ENCODE data around the gene SERPINF2. TPM values are rescaled to one million over a fixed set of nuclear protein-coding genes. Genes with fewer than 3 reads are reported as not detected.
"Not testable (repeated sequence)": the region's sequence is repeated elsewhere in the genome, so short reads cannot be mapped to it uniquely, and the experiment has no call there.

Gene SERPINF2
- total RNA-seq, 1 donor from 2014 or later: 20.6 TPM

DNA sequence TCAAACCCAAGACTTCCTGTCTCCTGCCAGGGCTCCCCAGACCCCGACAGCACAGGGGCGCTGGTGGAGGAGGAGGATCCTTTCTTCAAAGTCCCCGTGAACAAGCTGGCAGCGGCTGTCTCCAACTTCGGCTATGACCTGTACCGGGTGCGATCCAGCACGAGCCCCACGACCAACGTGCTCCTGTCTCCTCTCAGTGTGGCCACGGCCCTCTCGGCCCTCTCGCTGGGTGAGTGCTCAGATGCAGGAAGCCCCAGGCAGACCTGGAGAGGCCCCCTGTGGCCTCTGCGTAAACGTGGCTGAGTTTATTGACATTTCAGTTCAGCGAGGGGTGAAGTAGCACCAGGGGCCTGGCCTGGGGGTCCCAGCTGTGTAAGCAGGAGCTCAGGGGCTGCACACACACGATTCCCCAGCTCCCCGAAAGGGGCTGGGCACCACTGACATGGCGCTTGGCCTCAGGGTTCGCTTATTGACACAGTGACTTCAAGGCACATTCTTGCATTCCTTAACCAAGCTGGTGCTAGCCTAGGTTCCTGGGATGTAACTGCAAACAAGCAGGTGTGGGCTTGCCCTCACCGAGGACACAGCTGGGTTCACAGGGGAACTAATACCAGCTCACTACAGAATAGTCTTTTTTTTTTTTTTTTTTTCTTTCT is 27.3 kb downstream of the SERPINF2 start:
- intact Hi-C loops (cut with DNase I): no loop called here
- no peaks in the 10 kb centered on the region for H3K4me1 ChIP-seq
- no peak overlapping the region for H3K27ac ChIP-seq
- no peak for DNase-seq (ENCODE audit: low spot score in 2 of 2)
- peaks cover 0 to under 1% of the 10 kb centered on the region in 2 donors for H3K36me3 ChIP-seq
- TF ChIP-seq, protein P1, sequence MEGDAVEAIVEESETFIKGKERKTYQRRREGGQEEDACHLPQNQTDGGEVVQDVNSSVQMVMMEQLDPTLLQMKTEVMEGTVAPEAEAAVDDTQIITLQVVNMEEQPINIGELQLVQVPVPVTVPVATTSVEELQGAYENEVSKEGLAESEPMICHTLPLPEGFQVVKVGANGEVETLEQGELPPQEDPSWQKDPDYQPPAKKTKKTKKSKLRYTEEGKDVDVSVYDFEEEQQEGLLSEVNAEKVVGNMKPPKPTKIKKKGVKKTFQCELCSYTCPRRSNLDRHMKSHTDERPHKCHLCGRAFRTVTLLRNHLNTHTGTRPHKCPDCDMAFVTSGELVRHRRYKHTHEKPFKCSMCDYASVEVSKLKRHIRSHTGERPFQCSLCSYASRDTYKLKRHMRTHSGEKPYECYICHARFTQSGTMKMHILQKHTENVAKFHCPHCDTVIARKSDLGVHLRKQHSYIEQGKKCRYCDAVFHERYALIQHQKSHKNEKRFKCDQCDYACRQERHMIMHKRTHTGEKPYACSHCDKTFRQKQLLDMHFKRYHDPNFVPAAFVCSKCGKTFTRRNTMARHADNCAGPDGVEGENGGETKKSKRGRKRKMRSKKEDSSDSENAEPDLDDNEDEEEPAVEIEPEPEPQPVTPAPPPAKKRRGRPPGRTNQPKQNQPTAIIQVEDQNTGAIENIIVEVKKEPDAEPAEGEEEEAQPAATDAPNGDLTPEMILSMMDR (IDR thresholded peaks at IDR 0.05): no peak
- H3K27me3 ChIP-seq: no peaks in the 10 kb centered on the region
- H3K9me3 ChIP-seq: no peaks in the 10 kb centered on the region
- H3K4me3 ChIP-seq: no peak overlapping the region

DNA sequence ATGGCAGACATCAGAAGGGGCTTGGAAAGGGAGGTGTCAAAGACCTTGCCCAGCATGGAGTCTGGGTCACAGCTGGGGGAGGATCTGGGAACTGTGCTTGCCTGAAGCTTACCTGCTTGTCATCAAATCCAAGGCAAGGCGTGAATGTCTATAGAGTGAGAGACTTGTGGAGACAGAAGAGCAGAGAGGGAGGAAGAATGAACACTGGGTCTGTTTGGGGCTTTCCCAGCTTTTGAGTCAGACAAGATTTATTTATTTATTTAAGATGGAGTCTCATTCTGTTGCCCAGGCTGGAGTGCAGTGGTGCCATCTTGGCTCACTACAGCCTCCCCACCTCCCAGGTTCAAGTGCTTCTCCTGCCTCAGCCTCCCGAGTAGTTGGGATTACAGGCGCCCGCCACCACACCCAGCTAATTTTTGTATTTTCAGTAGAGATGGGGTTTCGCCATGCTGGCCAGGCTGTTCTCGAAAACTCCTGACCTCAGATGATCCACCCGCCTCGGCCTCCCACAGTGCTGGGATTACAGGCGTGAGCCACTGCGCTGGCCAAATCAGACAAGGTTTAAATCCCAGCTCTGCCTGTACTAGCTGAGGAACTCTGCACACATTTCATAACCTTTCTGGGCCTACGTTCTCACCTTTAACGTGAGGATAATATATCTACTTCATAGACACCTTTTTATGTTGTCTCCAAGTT is 30.5 kb downstream of the SERPINF2 start:
- H3K27ac ChIP-seq; H3K4me1 ChIP-seq; H3K27me3 ChIP-seq; H3K9me3 ChIP-seq; H3K4me3 ChIP-seq; intact Hi-C loops (cut with DNase I); DNase-seq (ENCODE audit: low spot score in 2 of 2): not testable (repeated sequence)
- H3K36me3 ChIP-seq: peaks cover 8 to 24% of the 10 kb centered on the region in 2 donors

DNA sequence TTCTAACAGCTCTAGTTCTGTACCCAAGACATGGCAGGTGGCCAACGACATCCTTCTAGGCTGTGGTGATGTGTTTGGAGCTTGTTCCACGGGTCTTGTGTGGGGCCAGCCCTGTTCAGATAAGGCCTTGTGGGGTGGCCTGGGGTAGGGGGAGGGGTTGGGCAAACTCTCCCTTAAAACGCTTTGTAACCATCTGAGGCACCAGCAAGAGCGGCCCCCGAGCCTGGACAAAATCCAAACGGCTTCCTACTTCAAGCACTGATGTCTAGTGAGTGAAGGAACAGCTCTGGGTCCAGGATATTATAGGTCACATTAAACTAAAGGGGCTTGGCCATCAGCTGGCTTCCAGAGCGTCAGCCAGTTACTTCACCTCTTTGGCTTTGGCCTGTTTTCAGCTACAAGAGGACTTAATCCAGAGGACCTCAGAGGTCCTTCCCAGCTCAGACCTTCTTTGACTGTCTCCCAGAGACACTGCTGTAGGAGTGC is 31.1 kb downstream of the SERPINF2 start:
- peak overlapping the region; percentile 20 to 29 for H3K27ac ChIP-seq
- H3K36me3 ChIP-seq: peaks cover 8 to 24% of the 10 kb centered on the region in 2 donors
- no peak for DNase-seq (ENCODE audit: low spot score in 2 of 2)
- H3K4me3 ChIP-seq: no peak overlapping the region
- H3K4me1 ChIP-seq: no peaks in the 10 kb centered on the region
- H3K27me3 ChIP-seq: no peaks in the 10 kb centered on the region
- intact Hi-C loops (cut with DNase I): no loop called here
- TF ChIP-seq, protein P1 (IDR thresholded peaks at IDR 0.05): no peak
- H3K9me3 ChIP-seq: no peaks in the 10 kb centered on the region

DNA sequence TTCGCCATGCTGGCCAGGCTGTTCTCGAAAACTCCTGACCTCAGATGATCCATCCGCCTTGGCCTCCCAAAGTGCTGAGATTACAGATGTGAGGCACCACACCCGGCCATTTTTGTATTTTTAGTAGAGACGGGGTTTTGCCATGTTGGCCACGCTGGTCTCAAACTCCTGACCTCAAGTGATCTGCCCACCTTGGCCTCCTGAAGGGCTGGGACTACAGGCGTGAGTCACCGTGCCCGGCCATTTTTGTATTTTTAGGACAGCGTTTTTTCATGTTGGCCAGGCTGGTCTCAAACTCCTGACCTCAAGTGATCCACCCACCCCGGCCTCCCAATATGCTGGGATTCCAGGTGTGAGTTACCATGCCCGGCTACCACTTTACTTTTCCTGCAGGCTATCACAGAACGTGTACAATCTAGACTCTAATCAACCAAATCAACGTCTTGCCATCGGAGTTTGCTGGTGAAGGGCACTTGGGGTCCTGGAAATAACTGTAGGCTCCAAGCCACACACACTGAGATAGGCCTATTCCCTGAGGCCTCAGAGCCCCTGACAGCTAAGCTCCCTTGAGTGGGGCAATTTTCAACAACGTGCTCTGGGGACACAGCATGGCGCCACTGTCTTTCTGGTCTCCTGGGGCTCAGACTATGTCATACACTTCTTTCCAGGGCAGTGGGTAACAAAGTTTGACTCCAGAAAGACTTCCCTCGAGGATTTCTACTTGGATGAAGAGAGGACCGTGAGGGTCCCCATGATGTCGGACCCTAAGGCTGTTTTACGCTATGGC is 31.9 kb downstream of the SERPINF2 start:
- Histone ChIP-seq H3K27ac (peak overlapping the region; percentile 20 to 29), H3K9me3 (no peaks in the 10 kb centered on the region), H3K4me1 (peaks cover 0 to 2% of the 10 kb centered on the region in 2 donors), H3K36me3 (peaks cover 8 to 24% of the 10 kb centered on the region in 2 donors), H3K4me3 (no peak overlapping the region), H3K27me3 (no peaks in the 10 kb centered on the region)
- TF ChIP-seq, protein P1 (IDR thresholded peaks at IDR 0.05): no peak
- intact Hi-C loops (cut with DNase I): no loop called here
- no peak for DNase-seq (ENCODE audit: low spot score in 2 of 2)

DNA sequence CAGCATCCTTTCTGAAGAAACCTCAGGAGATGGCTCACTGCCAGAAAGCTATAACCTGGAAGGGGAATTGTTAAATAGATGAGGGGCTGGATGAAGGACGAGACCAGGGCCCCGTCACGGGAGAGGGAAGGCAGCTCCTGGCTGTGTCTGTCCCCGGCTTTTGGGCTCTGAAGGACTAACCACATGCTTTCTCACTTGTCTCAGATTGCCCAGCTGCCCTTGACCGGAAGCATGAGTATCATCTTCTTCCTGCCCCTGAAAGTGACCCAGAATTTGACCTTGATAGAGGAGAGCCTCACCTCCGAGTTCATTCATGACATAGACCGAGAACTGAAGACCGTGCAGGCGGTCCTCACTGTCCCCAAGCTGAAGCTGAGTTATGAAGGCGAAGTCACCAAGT is 33.7 kb downstream of the SERPINF2 start:
- no peaks in the 10 kb centered on the region for H3K9me3 ChIP-seq
- peaks cover 0 to 15% of the 10 kb centered on the region in 2 donors for H3K4me1 ChIP-seq
- H3K4me3 ChIP-seq: no peak overlapping the region
- H3K36me3 ChIP-seq: peaks cover 8 to 24% of the 10 kb centered on the region in 2 donors
- no peak for DNase-seq (ENCODE audit: low spot score in 2 of 2)
- no peaks in the 10 kb centered on the region for H3K27me3 ChIP-seq
- intact Hi-C loops (cut with DNase I): no loop called here
- no peak overlapping the region for H3K27ac ChIP-seq
- TF ChIP-seq, protein P1 (IDR thresholded peaks at IDR 0.05): no peak

Data from ascending aorta (tissue), 2 donors.